NB4 (cell line): ENCODE data around the gene D2HGDH.
"Not testable (repeated sequence)": the region's sequence is repeated elsewhere in the genome, so short reads cannot be mapped to it uniquely, and the experiment has no call there.

Experiments used
- DNase-seq: peaks from one replicate; pipeline ENCODE4 v3.0.0; 2010; ENCODE audit warnings: low read depth
- H3K4me3 ChIP-seq: one replicate; pipeline ENCODE4 v1.5.1; 2011; ENCODE audit warnings: mild to moderate bottlenecking, low read depth, low read length, moderate library complexity
- MYC ChIP-seq: IDR thresholded peaks from 2 replicates; pipeline ENCODE4 v1.6.1; 2011; ENCODE audit warnings: low read depth, low read length
- POLR2A ChIP-seq: IDR thresholded peaks from 2 replicates; pipeline ENCODE4 v1.6.1; 2011; ENCODE audit warnings: mild to moderate bottlenecking; ENCODE audit not compliant: insufficient read length; ENCODE audit errors: extremely low read depth
- TF ChIP-seq, protein P1 (sequence below): IDR thresholded peaks from one replicate; pipeline ENCODE4 v1.5.1; 2012; ENCODE audit warnings: low read depth, low read length
- TF ChIP-seq, protein P2 (sequence below): IDR thresholded peaks from 2 replicates; pipeline ENCODE4 v1.6.1; 2011; ENCODE audit warnings: low read depth, low read length

The D2HGDH gene

DNA sequence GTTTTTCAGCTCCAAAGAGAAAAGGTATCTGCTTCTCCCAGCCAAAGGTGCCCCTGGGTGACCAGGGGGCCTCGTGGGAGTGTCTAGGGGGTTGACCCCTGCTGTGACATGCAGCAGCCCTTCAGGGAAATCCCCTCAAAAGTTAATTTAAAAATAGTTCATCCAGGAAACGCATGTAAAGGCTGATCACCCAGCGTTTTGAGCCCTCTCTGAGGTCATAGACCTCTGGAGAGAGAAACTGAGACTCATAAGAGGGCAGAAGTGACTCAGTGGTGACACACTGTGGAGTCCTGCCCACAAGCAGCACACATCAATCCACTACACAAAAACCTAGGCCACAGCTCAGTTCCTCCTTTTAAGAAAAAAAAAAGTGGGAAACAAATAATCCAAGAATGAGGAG, 54.1 kb downstream of the D2HGDH start:
- no peak overlapping the region for H3K4me3 ChIP-seq
- peak; percentile 57 for DNase-seq
- TF ChIP-seq POLR2A: no peak
- TF ChIP-seq MYC: no peak
- TF ChIP-seq, protein P1, sequence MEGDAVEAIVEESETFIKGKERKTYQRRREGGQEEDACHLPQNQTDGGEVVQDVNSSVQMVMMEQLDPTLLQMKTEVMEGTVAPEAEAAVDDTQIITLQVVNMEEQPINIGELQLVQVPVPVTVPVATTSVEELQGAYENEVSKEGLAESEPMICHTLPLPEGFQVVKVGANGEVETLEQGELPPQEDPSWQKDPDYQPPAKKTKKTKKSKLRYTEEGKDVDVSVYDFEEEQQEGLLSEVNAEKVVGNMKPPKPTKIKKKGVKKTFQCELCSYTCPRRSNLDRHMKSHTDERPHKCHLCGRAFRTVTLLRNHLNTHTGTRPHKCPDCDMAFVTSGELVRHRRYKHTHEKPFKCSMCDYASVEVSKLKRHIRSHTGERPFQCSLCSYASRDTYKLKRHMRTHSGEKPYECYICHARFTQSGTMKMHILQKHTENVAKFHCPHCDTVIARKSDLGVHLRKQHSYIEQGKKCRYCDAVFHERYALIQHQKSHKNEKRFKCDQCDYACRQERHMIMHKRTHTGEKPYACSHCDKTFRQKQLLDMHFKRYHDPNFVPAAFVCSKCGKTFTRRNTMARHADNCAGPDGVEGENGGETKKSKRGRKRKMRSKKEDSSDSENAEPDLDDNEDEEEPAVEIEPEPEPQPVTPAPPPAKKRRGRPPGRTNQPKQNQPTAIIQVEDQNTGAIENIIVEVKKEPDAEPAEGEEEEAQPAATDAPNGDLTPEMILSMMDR: no peak
- TF ChIP-seq, protein P2, sequence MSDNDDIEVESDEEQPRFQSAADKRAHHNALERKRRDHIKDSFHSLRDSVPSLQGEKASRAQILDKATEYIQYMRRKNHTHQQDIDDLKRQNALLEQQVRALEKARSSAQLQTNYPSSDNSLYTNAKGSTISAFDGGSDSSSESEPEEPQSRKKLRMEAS: no peak

DNA sequence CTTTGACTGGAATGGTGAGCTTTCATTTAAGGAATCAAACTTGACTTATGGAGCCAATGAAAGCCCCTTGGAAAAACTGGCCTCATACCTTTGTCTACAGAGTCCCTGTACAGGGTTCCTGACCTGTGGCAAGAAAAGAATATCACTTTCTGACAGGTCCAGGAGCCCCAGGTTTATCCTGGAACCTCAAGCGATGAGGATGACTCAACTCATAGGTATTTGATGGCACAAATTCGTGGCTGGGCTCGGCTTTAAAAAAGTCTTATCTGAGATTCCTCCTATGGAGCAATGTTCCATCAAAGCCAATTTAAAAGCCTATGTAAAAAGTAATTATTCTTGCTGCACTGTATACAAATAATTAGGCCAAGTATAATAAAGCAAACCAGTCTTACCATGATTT, 57.0 kb downstream of the D2HGDH start:
- H3K4me3 ChIP-seq, DNase-seq: not testable (repeated sequence)

- H3K4me3 ChIP-seq: no peak overlapping the region
- TF ChIP-seq MYC (no peak), POLR2A (no peak)
- TF ChIP-seq, protein P1: no peak
- TF ChIP-seq, protein P2: no peak
- no peak for DNase-seq
Observed at GRCh38 chr2:241793385-241793784, 59.0 kb downstream of the D2HGDH start.

GRCh38 chr2:241794250-241794823, 59.9 kb downstream of the D2HGDH start:
- H3K4me3 ChIP-seq: no peak overlapping the region
- no peak for DNase-seq
- no peak for TF ChIP-seq MYC

- no peak for TF ChIP-seq MYC
- TF ChIP-seq, protein P1: no peak
- H3K4me3 ChIP-seq: no peak overlapping the region
- DNase-seq: peak; percentile 1
Observed at GRCh38 chr2:241795021-241795999, 60.9 kb downstream of the D2HGDH start.

DNA sequence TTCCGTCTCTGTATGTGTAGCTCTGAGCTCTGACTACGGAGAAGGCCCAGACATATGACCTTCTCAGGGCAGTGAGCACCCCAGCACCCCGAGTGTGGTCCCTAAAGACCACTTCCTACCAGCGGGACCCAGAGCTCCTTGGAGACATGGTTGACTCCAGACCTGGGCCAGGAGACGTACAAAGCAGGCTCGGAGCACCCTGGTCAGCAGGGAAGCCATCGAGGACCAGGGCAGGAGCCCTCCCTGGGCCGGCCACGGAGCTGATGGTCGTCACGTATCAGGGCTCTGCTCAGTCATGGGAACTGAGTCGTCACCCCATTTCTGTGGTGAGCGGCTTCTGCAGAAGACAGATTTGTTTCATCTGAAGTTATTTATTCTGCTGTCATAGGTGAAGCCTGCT, 61.8 kb downstream of the D2HGDH start:
- H3K4me3 ChIP-seq: no peak overlapping the region
- peak; percentile 0 for DNase-seq
- TF ChIP-seq POLR2A (no peak), MYC (no peak)
- TF ChIP-seq, protein P2: no peak
- TF ChIP-seq, protein P1: no peak

DNA sequence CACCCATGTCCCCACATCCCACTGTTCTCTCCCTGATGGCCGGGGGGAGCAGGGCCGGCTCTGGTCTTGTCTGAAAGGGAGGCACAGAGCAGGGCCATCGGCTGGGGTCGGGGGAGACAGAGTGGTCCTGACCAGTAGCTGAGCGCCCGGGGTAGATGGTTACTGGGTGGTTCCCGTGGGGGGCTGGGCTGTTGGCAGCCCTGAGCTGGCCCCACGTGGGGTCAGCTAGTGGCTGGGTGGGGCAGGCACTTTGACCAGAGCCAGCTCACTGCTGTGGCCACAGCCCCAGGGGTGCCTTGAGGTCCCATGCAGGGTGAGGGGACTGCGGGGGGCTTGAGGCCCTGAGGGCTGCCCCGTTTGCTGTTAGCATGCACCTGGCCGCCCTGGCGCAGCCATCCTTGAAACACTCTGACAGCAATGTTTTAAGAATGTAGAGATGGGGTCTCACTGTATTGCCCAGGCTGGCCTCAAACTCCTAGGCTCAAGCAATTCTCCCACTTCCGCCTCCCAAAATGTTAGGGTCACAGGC, 62.2 kb downstream of the D2HGDH start:
- no peak for DNase-seq
- no peak overlapping the region for H3K4me3 ChIP-seq

More for the DNA sequence above, 62.2 kb downstream of the D2HGDH start:
- TF ChIP-seq, protein P2: no peak
- TF ChIP-seq, protein P1: no peak
- TF ChIP-seq POLR2A: no peak
- no peak for TF ChIP-seq MYC
